NCI-H1694 (cell line): Measurements from ENCODE around the gene ADSL.
"Not testable (repeated sequence)": the region's sequence is repeated elsewhere in the genome, so short reads cannot be mapped to it uniquely, and the experiment has no call there.

ENCODE experiments used
- DNase-seq: peaks from one replicate; lab custom pipeline; 2025; lab: John Stamatoyannopoulos, UW

The ADSL gene

DNA sequence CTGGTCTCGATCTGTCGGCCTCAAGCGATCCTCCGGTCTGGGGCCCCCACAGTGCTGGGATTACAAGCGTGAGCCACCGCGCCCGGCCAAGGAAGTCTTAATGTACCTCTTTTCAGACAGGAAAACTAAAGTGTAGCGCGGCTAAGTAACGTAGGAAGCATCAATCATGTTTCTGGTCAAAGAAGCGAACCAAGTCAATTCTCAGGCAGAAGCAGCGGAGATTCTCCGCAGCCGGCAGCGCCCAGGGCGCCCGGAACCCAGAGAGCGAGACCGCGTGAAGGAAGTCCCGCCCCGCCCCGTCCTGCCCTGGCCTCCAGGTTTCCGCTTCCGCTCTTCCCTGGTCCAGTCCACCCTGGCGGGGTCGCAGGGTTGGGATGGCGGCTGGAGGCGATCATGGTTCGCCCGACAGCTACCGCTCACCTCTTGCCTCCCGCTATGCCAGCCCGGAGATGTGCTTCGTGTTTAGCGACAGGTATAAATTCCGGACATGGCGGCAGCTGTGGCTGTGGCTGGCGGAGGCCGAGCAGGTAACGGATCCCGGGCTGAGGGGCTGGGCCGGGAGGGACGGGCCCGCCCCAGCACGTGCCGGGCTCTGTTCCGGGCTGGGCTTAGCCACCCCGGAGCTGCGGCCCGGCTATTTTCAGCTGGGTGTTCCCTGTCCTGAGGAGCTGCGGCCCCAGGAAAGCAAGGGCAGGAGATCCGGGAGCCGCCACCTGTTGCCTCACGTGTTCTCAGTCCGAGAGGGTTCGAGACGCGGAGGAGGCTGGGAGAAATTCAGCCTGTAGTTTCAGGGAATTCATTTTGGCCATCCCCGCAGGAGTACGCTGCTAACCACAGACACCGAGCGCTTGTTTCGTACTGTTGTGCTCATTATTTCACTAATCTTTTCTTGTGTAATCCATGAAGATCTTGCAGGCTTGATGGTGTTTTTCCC, at the start of gene ADSL:
ADSL (plus strand) TSS at position 316 of the 934 bp plus-strand sequence; CDS start at position 375, 59 bp downstream.
- peak; percentile 68 for DNase-seq

DNA sequence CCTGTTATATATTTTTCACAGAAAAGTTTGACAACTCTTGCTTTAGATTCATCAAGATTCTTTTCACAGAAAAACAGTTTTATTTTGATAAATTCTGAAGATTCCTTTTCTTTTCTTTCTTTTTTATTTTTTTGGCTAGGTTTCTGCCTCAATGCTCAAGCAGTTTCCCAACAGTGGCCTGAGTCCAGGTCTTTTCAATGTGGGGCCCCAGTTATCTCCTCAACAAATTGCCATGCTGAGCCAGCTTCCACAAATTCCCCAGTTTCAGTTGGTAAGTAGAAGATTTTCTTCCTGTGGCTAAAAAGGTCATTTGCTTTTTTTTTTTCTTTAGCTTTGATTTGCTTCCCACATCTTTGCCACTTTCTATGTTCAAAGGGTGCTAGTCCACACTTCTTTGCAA, 46.0 kb upstream of the ADSL start:
- DNase-seq: no peak

DNA sequence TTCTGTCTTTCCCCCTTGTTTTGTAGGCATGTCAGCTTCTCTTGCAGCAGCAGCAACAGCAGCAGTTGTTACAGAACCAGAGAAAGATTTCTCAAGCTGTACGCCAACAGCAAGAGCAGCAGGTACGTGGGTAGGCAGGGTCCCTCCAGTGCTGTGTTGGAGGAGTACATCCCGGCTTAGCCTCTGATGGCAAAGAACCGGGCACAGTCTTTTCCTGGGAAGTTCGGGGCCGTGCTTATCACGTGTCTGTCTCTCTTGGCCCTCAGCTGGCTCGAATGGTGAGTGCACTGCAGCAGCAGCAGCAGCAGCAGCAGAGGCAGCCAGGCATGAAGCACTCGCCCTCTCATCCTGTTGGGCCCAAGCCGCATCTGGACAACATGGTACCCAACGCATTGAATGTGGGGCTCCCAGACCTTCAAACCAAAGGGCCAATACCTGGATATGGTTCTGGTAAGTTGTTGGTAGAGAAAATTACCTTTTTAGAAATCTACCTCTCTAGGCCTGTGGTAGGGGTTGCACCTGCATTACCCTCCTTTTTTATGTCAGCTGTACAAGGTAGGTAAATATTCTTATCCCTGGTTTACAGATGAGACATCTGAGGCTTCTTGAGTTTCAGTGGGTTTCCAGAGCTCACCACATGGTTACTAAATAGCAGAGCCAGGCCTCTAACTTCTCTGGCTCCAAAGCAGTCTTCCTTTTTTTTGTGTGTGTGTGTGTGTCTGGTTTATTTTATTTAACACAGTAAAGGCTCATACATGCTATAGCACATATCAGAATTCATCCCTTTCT, 45.2 kb upstream of the ADSL start:
- DNase-seq: no peak

DNA sequence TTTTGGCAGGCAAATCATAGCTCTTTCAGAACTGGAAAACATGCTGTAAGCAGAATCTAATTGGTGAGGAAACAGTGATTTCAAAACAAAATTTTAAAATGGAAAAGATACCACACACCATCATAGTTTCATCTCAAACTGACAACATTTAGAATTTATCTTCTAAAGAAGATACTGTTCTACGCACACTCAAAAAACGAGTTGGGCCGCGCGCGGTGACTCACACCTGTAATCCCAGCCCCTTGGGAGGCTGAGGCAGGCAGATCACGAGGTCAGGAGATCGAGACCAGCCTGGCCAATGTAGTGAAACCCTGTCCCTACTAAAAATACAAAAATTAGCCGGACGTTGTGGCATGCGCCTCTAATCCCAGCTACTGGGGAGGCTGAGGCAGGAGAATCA, 44.2 kb upstream of the ADSL start:
- DNase-seq: no peak

DNA sequence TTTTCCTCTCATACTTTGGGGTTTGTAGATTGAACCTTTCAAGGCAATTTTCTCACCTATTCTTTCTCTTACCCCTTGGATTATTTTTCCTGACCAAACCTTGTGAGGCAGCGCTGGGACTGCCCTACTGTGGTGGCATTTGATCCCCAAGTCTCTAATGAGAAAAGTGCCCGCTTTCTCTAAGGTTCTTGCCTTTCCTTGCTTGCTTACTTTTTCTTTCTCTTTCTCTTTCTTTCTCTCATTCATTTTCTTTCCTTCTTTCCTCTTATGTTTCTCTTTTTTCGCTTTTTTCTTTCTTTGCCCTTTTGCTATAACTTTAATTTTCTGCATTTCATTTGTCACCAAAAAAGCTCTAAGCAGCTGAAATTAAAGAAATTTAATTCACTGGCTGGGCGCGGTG, 40.7 kb upstream of the ADSL start:
- DNase-seq: no peak

DNA sequence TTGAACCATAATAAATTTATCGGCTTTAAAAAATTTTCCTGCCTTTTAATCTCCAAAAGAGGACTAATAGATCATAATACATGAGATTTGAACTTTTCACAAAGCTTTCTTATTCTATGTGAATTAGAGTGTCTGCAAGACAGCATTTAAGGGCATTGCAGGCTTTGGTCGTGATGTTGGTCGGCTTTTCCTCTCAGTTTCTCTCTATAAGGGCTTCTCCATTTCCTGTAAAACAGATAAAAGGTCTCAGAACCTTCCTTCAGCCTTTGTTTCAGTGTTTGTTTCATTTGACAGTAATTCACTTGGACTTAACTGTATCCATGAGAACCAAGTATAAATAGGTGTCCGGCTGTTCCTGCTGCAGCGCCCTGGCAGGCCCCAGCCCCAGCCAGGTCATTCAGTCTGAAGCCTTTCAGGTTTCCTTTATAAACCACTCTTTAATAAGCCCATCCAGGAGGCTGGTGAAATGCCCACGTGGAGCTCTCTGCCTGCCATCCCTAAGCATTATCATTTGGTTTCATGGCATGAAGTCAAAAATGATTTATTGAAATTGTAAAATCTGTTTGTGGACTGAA, 37.2 kb upstream of the ADSL start:
- no peak for DNase-seq

- DNase-seq: no peak
These were observed 36.7 kb upstream of the ADSL start for GRCh38 chr22:40309631-40310030.

GRCh38 chr22:40310081-40310767, 36.1 kb upstream of the ADSL start:
- DNase-seq: no peak

- DNase-seq: no peak
These were observed 35.6 kb upstream of the ADSL start for GRCh38 chr22:40310768-40311120.

GRCh38 chr22:40311646-40312045, 34.7 kb upstream of the ADSL start:
- not testable (repeated sequence) for DNase-seq

GRCh38 chr22:40312050-40312449, 34.2 kb upstream of the ADSL start:
- no peak for DNase-seq

DNA sequence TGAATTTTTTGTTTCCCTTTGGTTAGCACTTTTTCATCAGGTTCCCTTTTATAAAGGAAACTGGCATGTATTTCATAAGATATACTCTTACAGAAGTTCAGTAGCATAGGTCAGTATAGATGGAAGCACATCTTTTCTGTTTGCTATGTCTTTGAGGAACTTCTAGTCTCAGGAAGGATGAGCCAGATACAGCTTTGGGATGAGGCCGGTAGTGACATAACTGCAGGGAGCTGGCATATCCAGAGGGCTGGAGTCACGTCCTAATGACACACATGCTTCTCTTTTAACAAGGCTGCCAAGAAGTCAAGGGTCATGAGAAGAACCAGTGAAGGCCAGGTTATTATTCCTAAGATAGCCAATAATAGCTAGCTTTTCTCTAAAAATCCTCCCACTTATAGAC, 33.3 kb upstream of the ADSL start:
- no peak for DNase-seq

DNA sequence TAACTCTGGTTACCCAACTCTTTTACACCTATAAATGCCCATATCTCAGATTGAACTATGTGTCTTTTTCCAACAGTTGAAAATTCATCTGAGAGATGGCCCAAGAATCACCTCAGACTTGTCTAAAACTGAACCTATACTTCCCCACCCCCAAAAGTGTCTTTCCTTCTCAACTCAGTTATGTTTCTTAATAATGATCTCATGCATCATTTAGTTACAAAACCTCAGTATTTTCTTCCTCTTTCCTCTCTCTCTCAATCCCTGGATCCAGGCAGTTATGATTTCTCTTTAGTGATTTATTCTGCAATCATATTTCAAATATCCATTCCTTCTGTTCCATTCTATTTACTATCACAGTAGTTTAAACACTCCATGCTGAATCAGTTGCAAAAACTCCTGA, 32.3 kb upstream of the ADSL start:
- no peak for DNase-seq

DNA sequence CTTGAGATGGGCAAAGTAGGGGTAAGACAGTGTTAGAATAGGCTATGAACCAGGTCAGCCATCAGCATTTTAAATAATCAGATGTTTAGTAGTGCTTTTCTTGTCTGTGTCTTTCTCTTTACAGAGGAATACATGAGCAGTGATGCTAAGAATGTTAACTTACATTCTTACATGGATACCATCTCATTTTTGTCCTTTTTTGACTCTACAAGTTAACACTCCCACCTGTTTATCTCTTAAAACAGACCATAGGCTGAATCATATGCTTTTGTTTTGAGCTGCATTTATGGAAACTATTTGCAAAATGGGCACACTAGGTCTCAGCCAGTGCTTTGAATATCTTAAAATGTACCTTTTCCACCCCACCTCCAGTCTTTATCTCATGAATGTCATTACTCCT, 25.6 kb upstream of the ADSL start:
- DNase-seq: no peak

- no peak for DNase-seq
These were observed 24.3 kb upstream of the ADSL start for GRCh38 chr22:40322021-40322420.

DNA sequence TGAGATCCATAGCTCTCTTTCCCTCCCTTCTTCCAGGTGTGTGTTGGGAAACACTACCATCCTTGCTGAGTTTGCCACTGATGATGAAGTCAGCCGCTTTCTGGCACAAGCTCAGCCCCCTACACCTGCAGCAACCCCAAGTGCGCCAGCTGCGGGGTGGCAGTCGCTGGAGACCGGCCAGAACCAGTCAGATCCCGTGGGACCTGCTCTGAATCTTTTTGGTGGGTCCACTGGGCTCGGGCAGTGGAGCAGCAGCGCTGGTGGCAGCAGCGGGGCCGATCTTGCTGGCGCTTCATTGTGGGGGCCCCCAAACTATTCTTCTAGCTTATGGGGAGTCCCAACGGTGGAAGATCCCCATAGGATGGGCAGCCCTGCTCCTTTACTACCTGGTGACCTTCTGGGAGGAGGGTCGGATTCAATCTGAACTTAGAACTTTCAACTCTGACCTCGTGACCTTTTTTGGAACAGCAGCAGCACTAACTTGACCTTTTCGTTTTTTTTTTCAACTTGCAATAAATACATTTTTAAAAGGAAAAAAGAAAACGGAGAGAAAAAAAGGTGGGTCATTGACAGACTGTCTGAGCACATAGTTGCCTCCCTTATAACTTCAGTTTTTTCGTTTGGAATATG, 23.4 kb upstream of the ADSL start:
- DNase-seq: no peak

- DNase-seq: no peak
These were observed 22.6 kb upstream of the ADSL start for GRCh38 chr22:40323681-40324171.

GRCh38 chr22:40324468-40325305, 21.6 kb upstream of the ADSL start:
- no peak for DNase-seq

- DNase-seq: no peak
These were observed 21.0 kb upstream of the ADSL start for GRCh38 chr22:40325315-40325714.

DNA sequence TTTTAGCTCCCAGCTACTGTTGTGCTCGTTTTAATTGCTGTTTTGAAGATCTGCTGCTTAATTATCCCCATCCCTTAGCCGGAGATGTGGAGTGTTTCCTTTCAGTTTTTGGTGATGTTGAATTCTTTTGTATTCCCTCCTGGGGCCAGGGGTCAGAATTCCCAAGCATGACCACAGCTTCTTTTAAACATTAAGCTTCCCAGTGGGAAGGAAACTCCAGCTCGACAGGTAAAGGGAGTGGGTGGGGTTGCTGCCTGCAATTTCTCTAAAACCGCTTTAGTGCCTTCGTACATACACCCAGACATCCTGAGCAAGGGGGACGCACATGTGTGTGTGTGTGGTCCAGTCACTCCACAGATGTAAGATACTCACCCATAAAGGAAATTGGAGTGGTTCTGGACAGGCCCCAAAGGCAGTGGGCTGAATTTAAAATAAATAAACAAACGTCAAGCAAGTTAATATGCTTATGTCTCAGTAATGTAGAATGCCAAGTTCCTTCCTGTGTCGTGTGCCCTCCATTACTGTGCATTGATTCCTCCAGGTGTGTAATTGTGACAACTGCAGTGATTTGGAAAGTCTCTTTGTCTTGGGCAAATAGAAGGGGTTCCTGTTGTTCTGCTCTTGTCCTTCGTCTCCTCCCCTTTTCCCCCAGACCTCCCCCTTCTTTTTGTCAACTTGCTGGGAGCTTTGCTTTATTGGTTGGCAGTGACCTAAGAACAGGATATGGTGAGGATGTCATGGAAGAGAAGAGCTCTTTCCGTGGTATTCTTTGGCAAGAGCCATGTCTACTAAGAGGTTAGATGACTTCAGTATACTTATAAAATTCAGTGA, 19.2 kb upstream of the ADSL start:
- DNase-seq: no peak
